WTC11 (cell line): Measurements from ENCODE around the gene ZFC3H1. TPM values are rescaled to one million over a fixed set of nuclear protein-coding genes. Genes with fewer than 3 reads are reported as not detected.
A peak's percentile ranks its signal among the peaks of the same experiment; 100 is the strongest.

Experiments used
- ATAC-seq: fragments of 200-7000 bp; cut with Tn5 transposase; 2 replicates; pipeline ENCODE4 v1.10.0; 2021; ENCODE audit warnings: mild to moderate bottlenecking, moderate library complexity
- CTCF ChIA-PET: fragments of 300-600 bp; sonication (Branson Sonifier 250); formaldehyde crosslinking; loops from one replicate; lab custom pipeline; 2021; ENCODE audit warnings: antibody characterized with exemption; lab: Charles Lee
- POLR2A ChIA-PET: fragments of 350-600 bp; sonication (Branson Sonifier 250); formaldehyde crosslinking; loops from one replicate; lab custom pipeline; 2021; ENCODE audit warnings: antibody characterized with exemption; lab: Charles Lee
- DNase-seq: peaks from one replicate; pipeline ENCODE4 v3.0.0; 2021; ENCODE audit warnings: low spot score
- H3K27ac Mint-ChIP-seq: 2 replicates; pipeline ENCODE4 v1.8.0; 2021; ENCODE audit warnings: mixed read lengths
- H3K27me3 Mint-ChIP-seq: 2 replicates; pipeline ENCODE4 v1.8.0; 2021; ENCODE audit warnings: low read depth, mild to moderate bottlenecking, moderate library complexity, mixed read lengths
- H3K36me3 Mint-ChIP-seq: 2 replicates; pipeline ENCODE4 v1.8.0; 2021; ENCODE audit warnings: mixed read lengths
- H3K4me1 Mint-ChIP-seq: 2 replicates; pipeline ENCODE4 v1.8.0; 2022; ENCODE audit warnings: mixed read lengths
- H3K4me3 Mint-ChIP-seq: 2 replicates; pipeline ENCODE4 v1.8.0; 2021; ENCODE audit warnings: mild to moderate bottlenecking, moderate library complexity, mixed read lengths
- H3K9me3 Mint-ChIP-seq: 2 replicates; pipeline ENCODE4 v1.8.0; 2021; ENCODE audit warnings: mixed read lengths
- AFF4 ChIP-seq: sonication (generic); formaldehyde crosslinking; IDR thresholded peaks from 2 replicates; pipeline ENCODE4 v1.8.1; 2023; ENCODE audit warnings: mild to moderate bottlenecking, missing genetic modification reagents, borderline replicate concordance
- E2F5 ChIP-seq: sonication (generic); formaldehyde crosslinking; IDR thresholded peaks from 2 replicates; pipeline ENCODE4 v1.8.1; 2022; ENCODE audit warnings: mild to moderate bottlenecking, moderate library complexity, missing genetic modification reagents
- ELF4 ChIP-seq: sonication (generic); formaldehyde crosslinking; IDR thresholded peaks from 2 replicates; pipeline ENCODE4 v1.8.1; 2022; ENCODE audit warnings: low read depth, mild to moderate bottlenecking, moderate library complexity, missing genetic modification reagents
- ETV6 ChIP-seq: sonication (generic); formaldehyde crosslinking; IDR thresholded peaks from 2 replicates; pipeline ENCODE4 v1.8.1; 2022; ENCODE audit warnings: mild to moderate bottlenecking, missing genetic modification reagents
- GABPB1 ChIP-seq: sonication (generic); formaldehyde crosslinking; IDR thresholded peaks from 2 replicates; pipeline ENCODE4 v1.8.1; 2023; ENCODE audit warnings: mild to moderate bottlenecking, missing genetic modification reagents
- HMGA2 ChIP-seq: fragments of 250-450 bp; sonication (Bioruptor Pico); IDR thresholded peaks from 2 replicates; pipeline ENCODE4 v1.4.0; 2021; ENCODE audit warnings: mild to moderate bottlenecking, moderate library complexity
- PRDM15 ChIP-seq: sonication (generic); formaldehyde crosslinking; IDR thresholded peaks from 2 replicates; pipeline ENCODE4 v1.8.0; 2022; ENCODE audit warnings: missing genetic modification reagents
- RELA ChIP-seq: sonication (generic); formaldehyde crosslinking; IDR thresholded peaks from 2 replicates; pipeline ENCODE4 v1.8.1; 2022; ENCODE audit warnings: missing genetic modification reagents, mild to moderate bottlenecking, borderline replicate concordance
- SMAD3 ChIP-seq: sonication (generic); formaldehyde crosslinking; IDR thresholded peaks from 2 replicates; pipeline ENCODE4 v1.8.0; 2022; ENCODE audit warnings: missing genetic modification reagents, mild to moderate bottlenecking, borderline replicate concordance
- SMAD4 ChIP-seq: sonication (generic); formaldehyde crosslinking; IDR thresholded peaks from 2 replicates; pipeline ENCODE4 v1.8.0; 2022; ENCODE audit warnings: mild to moderate bottlenecking, missing genetic modification reagents
- ZBTB43 ChIP-seq: sonication (generic); formaldehyde crosslinking; IDR thresholded peaks from 2 replicates; pipeline ENCODE4 v1.8.1; 2023; ENCODE audit warnings: mild to moderate bottlenecking, missing genetic modification reagents
- ZMAT4 ChIP-seq: fragments of 250-450 bp; sonication (Bioruptor Pico); IDR thresholded peaks from 2 replicates; pipeline ENCODE4 v1.9.0; 2021; ENCODE audit warnings: mild to moderate bottlenecking
- ZNF416 ChIP-seq: fragments of 250-450 bp; sonication (Bioruptor Pico); IDR thresholded peaks from 2 replicates; pipeline ENCODE4 v1.9.0; 2021; ENCODE audit warnings: mild to moderate bottlenecking, inconsistent platforms
- ZNF532 ChIP-seq: fragments of 250-450 bp; sonication (Bioruptor Pico); IDR thresholded peaks from 2 replicates; pipeline ENCODE4 v1.9.0; 2021; ENCODE audit warnings: mild to moderate bottlenecking, borderline replicate concordance
- total RNA-seq: library from RNA; stranded (reverse); gene quantifications from 3 replicates; pipeline ENCODE4 v1.2.3, GENCODE V29; 2021

Gene ZFC3H1
- total RNA-seq, 1 experiment from 2014 or later: 33.9 TPM

GRCh38 chr12:71686658-71687025 lies 23.0 kb upstream of the ZFC3H1 start (continued):
- no peak for TF ChIP-seq AFF4 (CRISPR knock-in tag)

- Mint-ChIP-seq H3K27ac (peak within 1 kb of the TSS; percentile 99), H3K36me3 (no peaks in the 10 kb centered on the region), H3K9me3 (no peaks in the 10 kb centered on the region), H3K4me3 (peak within 1 kb of the TSS; percentile 95), H3K4me1 (peaks cover 14% of the 10 kb centered on the region), H3K27me3 (no peaks in the 10 kb centered on the region)
- peak; percentile 95 for ATAC-seq
- POLR2A ChIA-PET: interaction anchor here (0.7 to 4.3 kb wide), 5 partner anchors 10 to 68 kb away, joined by 3 to 45 read pairs (median 8); partner anchors contain the start of genes RAB21, THAP2 and ZFC3H1
- peak; percentile 86 for DNase-seq
- CTCF ChIA-PET: interaction anchor here (0.8 to 3.6 kb wide), 6 partner anchors 10 to 63 kb away, joined by 3 to 41 read pairs (median 4); partner anchors contain the start of genes THAP2 and ZFC3H1
- TF ChIP-seq SMAD3 (CRISPR knock-in tag) (peak; percentile 91), HMGA2 (CRISPR knock-in tag) (no peak), ZNF532 (no peak), ZMAT4 (CRISPR knock-in tag) (no peak), ZNF416 (peak; percentile 67; the same call in 1 of the 2 replicates), RELA (CRISPR knock-in tag) (no peak), PRDM15 (CRISPR knock-in tag) (no peak), SMAD4 (CRISPR knock-in tag) (0 out of 2 replicates have a peak, but pooled peaks have one; percentile 38), ETV6 (CRISPR knock-in tag) (peak; percentile 91), E2F5 (CRISPR knock-in tag) (peak; percentile 57; the same call in 1 of the 2 replicates), AFF4 (CRISPR knock-in tag) (no peak), ELF4 (CRISPR knock-in tag) (no peak), ZBTB43 (peak; percentile 70), GABPB1 (CRISPR knock-in tag) (no peak; the same call in 1 of the 2 replicates)
Measured at GRCh38 chr12:71685914-71686657, 22.4 kb upstream of the ZFC3H1 start, which contains the start of gene TMEM19. TSS of gene TMEM19 (plus strand) at chr12:71686082. CDS start at chr12:71686681, 599 bp downstream.
